ENCODE measurements around the gene CALML5. TPM values are rescaled to one million over a fixed set of nuclear protein-coding genes. Genes with fewer than 3 reads are reported as not detected.
A peak's percentile ranks its signal among the peaks of the same experiment; 100 is the strongest.
"Not testable (repeated sequence)": the region's sequence is repeated elsewhere in the genome, so short reads cannot be mapped to it uniquely, and the experiment has no call there.

The CALML5 gene
- total RNA-seq, 2 donors from 2014 or later = not detected

DNA sequence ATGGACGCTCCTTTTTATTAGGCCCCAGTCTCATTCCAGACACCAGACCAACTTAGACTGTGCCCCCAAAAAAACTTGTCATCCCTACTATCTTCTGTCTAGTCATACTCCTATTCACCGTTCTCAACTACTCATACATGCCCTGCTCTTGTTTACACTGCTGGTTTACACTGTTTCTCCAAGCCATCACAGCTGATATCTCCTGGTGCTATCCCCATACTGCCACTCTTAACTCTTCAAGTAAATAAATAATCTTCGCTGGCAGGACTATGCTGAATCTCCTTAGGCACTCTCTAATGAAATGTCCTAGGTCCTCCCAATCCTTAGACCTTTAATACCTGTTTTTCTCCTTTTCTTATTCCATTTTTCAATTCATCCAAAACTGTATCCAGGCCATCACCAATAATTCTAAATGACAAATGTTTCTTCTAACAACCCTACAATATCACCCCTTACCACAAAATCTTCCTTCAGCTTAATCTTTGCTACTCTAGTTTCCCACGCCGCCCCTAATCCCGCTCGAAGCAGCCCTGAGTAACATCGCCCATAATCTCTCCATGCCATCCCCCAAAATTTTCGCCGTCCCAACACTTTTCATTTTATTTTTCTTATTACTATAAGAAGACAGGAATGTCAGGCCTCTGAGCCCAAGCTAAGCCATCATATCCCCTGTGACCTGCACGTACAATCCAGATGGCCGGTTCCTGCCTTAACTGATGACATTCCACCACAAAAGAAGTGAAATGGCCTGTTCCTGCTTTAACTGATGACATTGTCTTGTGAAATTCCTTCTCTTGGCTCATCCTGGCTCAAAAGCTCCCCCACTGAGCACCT lies 23.2 kb downstream of the CALML5 start:
- intact Hi-C loops (cut with DNase I); DNase-seq; ATAC-seq: not testable (repeated sequence)

DNA sequence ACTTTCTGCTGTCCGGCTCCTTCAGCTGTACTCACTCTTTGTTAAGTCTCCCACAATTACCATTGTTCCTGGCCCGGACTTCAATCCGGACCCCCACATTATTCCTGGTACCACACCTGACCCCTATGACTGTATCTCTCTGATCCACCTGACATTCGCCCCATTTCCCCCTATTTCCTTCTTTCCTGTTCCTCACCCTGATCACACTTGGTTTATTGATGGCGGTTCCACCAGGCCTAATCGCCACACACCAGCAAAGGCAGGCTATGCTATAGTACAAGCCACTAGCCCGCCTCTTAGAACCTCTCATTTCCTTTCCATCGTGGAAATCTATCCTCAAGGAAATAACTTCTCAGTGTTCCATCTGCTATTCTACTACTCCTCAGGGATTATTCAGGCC lies 24.3 kb downstream of the CALML5 start:
- ATAC-seq; DNase-seq; intact Hi-C loops (cut with DNase I): not testable (repeated sequence)

DNA sequence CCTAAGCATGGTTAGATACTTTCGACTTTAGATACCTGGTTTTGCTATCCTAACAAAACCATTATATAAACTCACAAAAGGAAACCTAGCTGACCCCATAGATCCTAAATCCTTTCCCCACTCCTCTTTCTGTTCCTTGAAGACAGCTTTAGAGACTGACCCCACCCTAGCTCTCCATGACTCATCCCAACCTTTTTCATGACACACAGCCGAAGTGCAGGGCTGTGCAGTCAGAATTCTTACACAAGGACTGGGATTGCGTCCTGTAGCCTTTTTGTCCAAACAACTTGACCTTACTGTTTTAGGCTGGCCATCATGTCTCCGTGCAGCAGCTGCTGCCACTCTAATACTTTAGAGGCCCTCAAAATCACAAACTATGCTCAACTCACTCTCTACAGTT lies 24.7 kb downstream of the CALML5 start:
- intact Hi-C loops (cut with DNase I); DNase-seq; ATAC-seq: not testable (repeated sequence)

DNA sequence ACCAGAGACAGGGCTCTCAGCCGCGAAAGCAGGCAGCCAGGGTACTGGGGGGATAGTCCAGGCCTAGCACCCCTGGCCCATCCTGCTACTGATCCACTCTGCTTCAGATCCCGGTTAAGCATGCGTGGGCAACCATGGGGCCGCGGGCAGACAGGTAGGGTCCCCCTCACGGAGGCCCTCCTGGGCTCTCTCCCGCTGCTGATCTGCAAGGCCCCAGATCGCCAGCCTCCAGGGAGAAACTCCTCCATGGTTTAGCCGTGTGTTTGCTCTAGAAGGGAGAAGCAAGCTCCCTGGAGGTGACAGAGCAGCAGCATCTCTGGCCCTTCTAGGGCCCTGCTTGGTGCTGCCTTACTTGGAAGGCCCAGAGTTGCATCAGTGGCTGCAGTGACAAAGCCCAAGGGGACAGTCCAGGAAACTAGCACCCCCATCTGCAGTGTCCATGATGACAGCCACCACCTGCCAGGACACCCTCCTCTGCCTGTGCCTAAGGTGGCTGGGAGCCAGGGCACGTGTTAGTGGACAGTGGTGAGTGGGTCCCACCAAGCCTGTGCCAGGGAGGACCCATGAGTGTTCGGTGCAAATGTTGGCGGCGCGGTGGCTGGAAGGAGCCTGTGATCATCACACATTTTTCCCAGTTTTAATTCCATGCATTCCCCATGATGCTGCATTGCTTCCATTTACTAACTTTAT lies 29.2 kb downstream of the CALML5 start:
- DNase-seq (no peak), ATAC-seq (no peak)
- intact Hi-C loops (cut with DNase I) = no loop called here

DNA sequence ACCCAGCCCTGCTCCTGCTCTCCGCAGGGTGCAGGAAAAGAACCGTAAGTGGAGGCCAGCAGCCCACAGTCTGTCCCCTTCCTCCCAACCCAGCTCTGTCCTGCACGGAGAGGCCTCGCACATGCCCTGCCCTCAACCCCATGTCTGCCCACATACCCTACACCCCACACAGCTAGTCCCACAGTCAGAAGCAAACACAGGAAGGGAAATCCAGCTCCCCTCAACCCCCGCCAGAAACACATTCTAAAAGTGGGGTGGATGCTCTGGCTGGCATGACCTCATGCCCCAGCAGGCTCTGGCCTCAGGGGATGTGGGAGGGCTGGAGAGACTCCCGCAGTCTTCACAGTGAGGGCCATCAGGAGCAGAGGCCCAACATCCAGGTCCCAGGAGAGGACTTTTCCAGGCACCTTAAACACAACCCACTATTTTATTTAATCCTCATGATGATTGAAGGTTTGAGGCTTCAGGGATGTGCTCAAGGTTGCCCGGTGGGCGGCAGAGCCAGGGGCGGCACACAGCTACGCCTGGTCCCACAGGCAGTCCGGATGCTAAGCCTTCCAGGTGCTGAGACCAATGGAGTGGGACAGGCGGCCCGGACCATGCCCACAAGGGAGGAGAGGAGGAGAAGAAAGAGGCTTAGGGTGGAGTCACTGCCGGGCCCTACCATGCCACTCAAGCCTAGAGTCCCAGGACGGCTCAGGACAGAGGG lies 29.9 kb downstream of the CALML5 start:
- ATAC-seq (peak in 1 of 2 donors; percentile 9), DNase-seq (no peak)
- intact Hi-C loops (cut with DNase I) = no loop called here

DNA sequence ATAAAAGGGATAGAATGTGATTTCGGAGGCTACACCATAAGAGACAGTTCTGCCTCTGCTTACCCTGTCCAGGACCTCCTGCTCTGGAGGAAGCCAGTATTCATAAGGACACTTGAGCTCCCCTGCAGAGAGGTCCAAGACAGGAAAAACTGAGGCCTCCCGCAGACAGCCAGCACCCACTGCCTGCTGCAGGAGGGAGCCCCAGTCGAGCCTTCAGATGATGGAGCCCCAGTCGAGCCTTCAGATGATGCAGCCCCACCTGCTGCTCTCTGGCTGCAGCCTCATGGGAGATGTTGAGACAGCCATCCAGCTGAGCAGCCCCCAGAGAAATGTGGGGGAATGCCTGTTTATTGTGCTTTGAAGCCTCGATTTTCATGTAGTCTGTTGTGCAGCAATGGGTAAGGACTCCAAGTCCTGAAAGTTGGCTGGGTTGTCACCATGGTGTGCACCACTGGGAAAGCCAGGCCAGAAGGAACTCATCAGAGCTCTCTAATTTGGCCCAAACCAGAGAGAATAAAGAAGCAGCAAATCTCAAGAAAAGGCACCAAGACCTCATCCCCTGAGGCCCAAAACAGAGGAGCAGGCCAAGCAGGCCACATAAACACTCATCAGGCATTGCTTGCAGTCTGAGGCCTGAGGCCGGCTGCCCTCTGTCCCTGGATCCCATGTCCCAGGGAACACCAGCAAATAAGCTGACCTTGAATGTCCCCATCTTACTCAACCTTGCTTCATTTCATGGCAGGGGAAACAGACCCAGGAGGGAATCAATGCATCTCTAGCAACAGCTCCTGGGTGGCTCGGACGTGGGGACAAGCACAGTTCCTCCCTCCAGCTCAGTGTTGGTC lies 30.9 kb downstream of the CALML5 start:
- ATAC-seq (peak in 1 of 2 donors; percentile 80), DNase-seq (no peak)
- intact Hi-C loops (cut with DNase I) = no loop called here

DNA sequence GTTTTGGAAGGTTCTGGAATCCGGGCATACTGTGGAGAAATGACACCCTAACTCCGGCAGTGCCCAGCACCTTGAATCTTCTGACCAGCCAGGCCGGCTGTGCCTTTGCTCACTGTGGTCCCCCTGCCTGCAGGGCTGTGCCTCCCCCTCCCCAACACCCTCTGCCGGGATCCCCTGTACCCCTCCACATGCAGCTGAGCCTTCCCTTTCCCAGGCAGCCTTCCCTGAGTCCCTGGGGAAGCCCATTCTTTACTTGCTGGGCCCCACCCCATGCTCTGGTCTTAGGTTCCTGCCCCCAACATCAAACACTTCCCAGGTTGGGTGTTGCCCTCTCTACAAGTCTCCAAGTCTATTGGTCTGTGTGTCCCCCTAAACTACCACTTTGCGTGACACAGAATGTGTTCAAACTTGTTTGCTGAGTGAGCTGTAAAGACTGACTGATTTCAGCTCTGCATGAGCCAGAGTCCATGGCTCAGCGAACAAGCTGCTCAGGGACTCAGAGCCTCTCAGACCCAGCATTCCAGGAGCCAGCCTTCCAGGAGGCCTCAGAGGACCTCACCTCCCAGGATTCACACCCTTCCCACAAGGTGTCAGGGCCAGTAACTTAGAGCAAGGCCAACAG lies 31.6 kb downstream of the CALML5 start:
- intact Hi-C loops (cut with DNase I) = no loop called here
- ATAC-seq (no peak), DNase-seq (no peak)

DNA sequence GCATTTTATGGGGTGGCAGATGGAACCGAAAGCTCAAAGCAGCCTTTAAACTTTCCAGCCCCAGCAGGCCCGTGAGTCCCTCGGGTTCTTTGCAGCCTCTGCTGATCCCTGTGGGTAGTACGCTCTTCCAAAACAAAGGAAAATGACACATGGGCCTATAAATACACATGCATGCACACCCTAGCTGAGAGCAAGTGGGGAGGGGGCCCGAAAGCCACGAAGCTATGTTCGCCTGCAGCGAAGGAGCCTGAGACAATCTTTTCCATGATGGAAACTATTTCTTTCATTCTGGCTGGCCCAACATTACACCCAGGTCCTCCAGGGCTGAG lies 32.2 kb downstream of the CALML5 start:
- DNase-seq (no peak), ATAC-seq (no peak)
- intact Hi-C loops (cut with DNase I) = no loop called here

DNA sequence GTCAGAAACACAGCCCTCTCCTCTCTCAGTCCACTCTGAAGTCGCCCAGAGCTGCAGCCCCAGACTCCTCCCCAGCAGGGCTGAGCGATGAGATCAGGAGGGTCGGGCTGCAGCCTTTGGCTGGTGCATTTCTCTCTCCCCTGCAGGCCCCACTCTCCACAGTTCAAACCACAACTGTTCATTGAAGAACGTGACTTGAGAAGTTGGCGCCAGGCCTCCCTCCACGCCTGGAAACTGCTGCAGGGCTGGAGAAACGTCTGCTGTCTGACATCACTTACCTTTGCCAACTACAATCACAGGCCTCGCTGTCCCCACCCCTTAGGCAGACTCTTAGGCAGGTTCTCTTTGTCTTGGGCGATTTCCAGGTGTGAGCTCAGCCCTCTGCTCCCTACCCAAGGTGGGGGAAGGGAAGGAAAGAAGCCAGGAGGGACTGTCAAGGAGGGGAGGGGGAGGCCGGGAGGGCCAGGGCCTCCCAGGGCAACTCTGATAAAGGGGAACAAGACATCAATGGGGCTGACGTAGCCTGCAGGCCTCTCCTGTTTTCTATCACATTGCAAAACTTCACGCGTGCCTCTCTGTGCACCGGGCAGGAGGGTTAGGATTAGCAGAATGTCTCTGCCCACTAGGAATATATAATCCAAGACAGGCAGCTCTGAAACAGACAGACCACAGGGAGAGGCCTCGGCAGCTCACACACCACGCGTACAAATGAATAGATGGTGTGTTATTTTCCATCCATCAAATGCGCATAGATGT lies 32.7 kb downstream of the CALML5 start:
- intact Hi-C loops (cut with DNase I) = no loop called here
- ATAC-seq = peak in 1 of 2 donors; percentile 79
- no peak for DNase-seq

DNA sequence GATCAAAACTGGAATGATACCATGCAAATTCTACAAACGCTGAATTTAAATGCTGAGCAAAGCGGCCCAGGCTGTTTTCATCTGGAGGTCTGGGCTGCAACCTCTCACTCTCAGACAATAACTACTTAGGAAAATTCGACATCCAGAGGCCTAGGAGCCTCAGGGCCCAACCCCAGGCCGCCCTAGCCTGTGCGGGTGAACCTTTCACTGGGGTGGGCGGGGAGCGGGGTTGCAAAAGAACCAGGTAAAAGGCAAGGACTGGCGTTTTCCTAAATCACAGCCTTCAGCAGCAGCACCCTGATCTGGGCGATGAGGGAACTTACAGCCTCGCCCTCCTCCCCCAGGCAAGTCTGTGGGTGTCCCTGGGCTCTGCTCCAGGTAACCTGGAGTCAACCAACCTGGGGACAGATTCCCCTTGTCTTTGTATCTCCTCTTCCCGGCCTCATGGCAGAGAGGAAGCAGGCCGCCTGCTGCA lies 33.4 kb downstream of the CALML5 start:
- ATAC-seq (no peak), DNase-seq (no peak)
- intact Hi-C loops (cut with DNase I) = no loop called here

DNA sequence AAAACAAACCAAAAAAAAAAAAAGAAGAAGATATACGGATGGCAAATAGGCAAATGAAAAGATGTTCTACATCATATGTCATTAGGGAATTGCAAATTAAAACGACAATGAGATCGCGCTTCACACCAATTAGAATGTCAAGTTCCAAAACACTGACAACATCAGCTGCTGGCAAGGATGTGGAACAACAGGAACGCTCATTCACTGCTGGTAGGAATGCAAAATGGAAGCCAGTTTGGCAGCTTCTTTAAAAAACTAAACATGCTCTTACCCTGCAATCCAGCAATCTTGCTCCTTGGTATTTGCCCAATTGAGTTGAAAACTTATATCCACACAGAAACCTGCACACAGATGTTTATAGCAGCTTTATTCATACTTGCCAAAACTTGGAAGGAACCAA lies 34.8 kb downstream of the CALML5 start:
- DNase-seq = no peak
- intact Hi-C loops (cut with DNase I) = no loop called here
- ATAC-seq = no peak

DNA sequence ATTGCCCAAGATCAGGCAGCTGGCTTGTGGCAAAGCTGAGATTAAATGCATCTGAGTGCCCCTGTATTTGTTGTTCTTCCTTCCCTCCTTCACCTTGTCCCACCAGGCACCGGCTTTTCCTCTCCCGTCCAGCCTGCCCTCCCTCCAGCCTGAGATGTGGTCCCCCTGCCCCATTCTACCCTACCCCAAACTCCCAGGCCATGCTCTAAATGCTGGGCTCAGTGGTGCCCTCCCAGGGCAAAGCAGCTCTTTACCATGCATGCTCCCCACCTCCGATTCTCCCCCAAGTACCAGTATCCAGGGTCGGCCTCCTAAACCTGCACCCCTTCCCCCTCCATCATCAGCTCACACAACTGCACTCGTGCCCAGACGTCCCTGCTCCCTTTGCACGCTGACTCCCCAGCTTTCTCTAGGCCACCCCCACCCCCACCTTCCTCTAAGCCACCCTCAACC lies 36.5 kb downstream of the CALML5 start:
- no peak for DNase-seq
- intact Hi-C loops (cut with DNase I) = no loop called here

DNA sequence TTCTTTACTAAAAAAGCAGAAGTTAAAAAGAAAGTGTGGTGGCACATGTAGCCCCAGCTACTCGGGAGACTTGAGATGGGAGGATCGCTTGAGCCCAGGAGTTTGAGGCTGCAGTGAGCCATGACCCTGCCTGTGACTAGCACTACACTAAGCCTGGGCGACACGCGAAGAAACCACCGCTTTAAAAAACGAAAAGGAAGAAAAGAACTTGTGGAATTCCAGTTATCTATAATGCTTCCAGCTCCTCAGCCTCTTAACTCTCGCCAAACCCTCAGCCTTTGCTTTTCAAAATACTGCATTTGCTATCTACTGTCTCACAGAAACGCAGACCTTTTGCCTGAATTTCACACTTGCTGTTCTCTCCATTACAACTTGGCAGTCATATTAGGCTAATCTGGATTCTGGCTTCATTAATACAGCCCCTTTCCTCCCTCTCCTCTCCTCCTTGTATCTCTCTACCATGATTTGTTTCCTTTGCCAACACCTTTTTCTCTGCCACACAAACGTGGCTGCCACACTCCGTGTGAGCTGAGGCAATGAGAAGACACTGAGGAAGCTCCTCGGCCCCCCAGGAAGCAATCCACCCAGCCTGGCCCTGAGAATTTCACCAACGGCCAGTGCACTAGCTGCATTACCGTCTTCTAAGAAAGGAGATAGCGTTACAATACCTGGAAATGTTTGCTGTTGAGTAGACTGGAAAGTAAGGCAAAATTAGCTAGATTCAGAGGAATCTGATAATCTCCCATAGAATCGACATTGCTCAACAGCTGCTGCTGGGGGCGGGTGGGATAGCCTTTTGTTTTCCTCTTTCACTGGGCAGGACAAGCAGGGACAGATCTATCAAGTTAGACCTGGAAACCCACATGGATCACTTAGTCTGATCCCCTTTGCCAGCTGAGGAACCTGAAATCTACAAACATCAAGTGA lies 37.2 kb downstream of the CALML5 start:
- intact Hi-C loops (cut with DNase I) = no loop called here
- DNase-seq (no peak), ATAC-seq (peak in 1 of 2 donors; percentile 62)

More for the DNA sequence above, 36.5 kb downstream of the CALML5 start:
- ATAC-seq = no peak

DNA sequence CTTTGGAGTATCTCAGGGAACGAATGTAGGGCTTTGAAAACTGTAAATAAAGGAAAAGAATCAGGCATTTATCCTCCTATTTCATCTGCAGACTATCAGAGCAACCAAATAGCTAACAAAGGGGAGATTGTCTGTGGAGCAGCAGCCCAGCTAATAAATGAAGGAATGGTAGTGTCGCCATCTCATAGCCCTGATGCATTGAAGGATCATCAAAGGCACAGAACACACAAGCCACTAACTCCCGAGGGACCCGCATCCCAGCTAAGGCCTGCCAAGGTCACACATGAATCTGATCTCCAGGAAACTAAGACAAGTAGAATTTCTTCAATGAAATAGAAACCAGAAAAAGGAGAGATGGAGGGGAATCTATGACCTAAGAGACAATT lies 38.2 kb downstream of the CALML5 start:
- no peak for ATAC-seq
- no peak for DNase-seq
- intact Hi-C loops (cut with DNase I) = no loop called here

DNA sequence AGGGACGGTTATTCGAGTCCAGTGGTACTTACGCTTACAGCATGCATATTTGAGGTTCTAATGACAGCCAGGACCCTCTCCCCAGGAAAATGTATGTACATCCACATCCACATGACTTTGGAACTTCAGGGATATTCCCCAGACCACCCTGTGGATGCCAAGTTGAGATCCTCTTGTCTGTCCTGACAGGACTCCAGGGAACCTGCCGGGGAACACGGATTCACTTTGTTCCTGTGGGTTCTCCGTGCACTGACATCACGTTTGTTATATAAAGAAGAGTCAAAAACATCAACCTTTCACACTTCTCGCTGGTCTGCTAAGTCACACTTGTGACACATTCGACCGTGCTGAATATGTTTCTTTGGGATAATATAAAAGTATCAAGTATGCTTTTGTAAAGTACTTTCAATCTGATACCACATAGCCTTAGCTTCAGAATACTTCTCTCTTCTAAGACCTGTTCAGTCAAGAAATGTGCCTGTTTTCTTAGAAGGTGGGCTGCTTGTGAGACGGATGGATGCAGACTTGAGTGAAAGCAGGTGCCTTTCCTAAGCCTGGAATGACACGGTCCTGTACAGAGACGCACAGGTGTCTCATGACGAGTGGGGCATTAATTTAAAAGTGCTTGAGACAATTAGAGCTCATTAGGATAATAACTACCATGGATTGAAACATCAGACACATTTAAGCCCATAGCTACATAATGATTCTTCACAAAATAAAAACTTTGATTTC lies 38.7 kb downstream of the CALML5 start:
- intact Hi-C loops (cut with DNase I) = no loop called here
- ATAC-seq (no peak), DNase-seq (no peak)
